HepG2 (cell line): ENCODE measurements around the gene IBA57. TPM values are rescaled to one million over a fixed set of nuclear protein-coding genes. Genes with fewer than 3 reads are reported as not detected.
A peak's percentile ranks its signal among the peaks of the same experiment; 100 is the strongest.

Source experiments
- ATAC-seq: fragments of 200-7000 bp; cut with Tn5 transposase; 3 replicates; pipeline ENCODE4 v1.9.1; 2020; ENCODE audit warnings: mild to moderate bottlenecking, moderate library complexity
- BruUV-seq: library from RNA; stranded (reverse); fragments of 400-500 nt; replicated peaks from 2 replicates; lab custom pipeline; 2021; lab: Mats Ljungman, UMichigan
- CTCF ChIA-PET: fragments of 300-600 bp; formaldehyde crosslinking; extraction: SDS; loops from one replicate; lab custom pipeline; 2021; ENCODE audit warnings: low total read pairs, inconsistent platforms, low intra/inter-chr PET ratio; lab: Yijun Ruan, JAX
- POLR2A ChIA-PET: fragments of 350-600 bp; sonication (Branson Sonifier 250); formaldehyde crosslinking; loops from one replicate; lab custom pipeline; 2020; ENCODE audit warnings: antibody characterized with exemption, inconsistent platforms; lab: Yijun Ruan, JAX
- DNase-seq: peaks from one replicate; pipeline ENCODE4 v3.0.0-alpha.2; 2015; ENCODE audit warnings: low spot score
- FAIRE-seq: peaks from 3 replicates; lab custom pipeline; 2011; peaks lifted over from hg19 to GRCh38; lab: Jason Lieb, UNC
- H2AFZ ChIP-seq: one replicate; pipeline ENCODE4 v1.6.1; 2011; ENCODE audit warnings: low read length, inconsistent platforms
- H3K27ac ChIP-seq: fragments of 300-600 bp; 3 replicates; pipeline ENCODE4 v1.8.0; 2011; ENCODE audit warnings: mixed run types, mild to moderate bottlenecking, mixed read lengths, low read length, inconsistent platforms; ENCODE audit not compliant: insufficient read depth; ENCODE audit errors: extremely low read length
- H3K27me3 ChIP-seq, 2 experiments: fragments of 200-600 bp in 1 of 2; 2 replicates in 1 of 2; 3 replicates in 1 of 2; pipeline versions ENCODE4 v1.6.0 to v1.8.0; 2011; ENCODE audit warnings: low read length in 2 of 2, mild to moderate bottlenecking in 2 of 2, moderate library complexity in 2 of 2, inconsistent platforms in 1 of 2; ENCODE audit not compliant: insufficient read depth in 2 of 2, control insufficient read depth in 1 of 2
- H3K36me3 ChIP-seq, 2 experiments: fragments of 200-600 bp in 1 of 2; replicated peaks in 1 of 2; 2 replicates in 1 of 2; 3 replicates in 1 of 2; pipeline versions ENCODE4 v1.5.1 to v1.8.0; 2011; ENCODE audit warnings: low read length in 2 of 2, inconsistent platforms in 1 of 2; ENCODE audit not compliant: insufficient read depth in 2 of 2, control insufficient read depth in 1 of 2
- H3K4me1 ChIP-seq: 2 replicates; pipeline ENCODE4 v1.5.1; 2012; ENCODE audit warnings: low read length, inconsistent platforms; ENCODE audit not compliant: insufficient read depth
- H3K4me2 ChIP-seq: 2 replicates; pipeline ENCODE4 v1.6.0; 2011; ENCODE audit warnings: low read depth, low read length, inconsistent platforms
- H3K4me3 ChIP-seq, 3 experiments: fragments of 200-600 bp in 1 of 3; sonication (generic), shearing (Covaris generic) in 1 of 3; replicated peaks in 1 of 3; 2 replicates each; pipeline ENCODE4 v1.5.1; 2011 to 2016; ENCODE audit warnings: low read length in 3 of 3, inconsistent platforms in 2 of 3, low read depth in 2 of 3, mild to moderate bottlenecking in 2 of 3, control low read depth in 1 of 3, mixed read lengths in 1 of 3; ENCODE audit not compliant: insufficient read depth in 1 of 3
- H3K79me2 ChIP-seq: one replicate; pipeline ENCODE4 v1.6.1; 2011; ENCODE audit warnings: low read length, inconsistent platforms; ENCODE audit not compliant: insufficient read depth
- H3K9ac ChIP-seq: 2 replicates; pipeline ENCODE4 v1.6.0; 2011; ENCODE audit warnings: mild to moderate bottlenecking, low read depth, low read length, inconsistent platforms; ENCODE audit not compliant: insufficient read depth
- H3K9me3 ChIP-seq: 2 replicates; pipeline ENCODE4 v1.5.1; 2012; ENCODE audit warnings: mild to moderate bottlenecking, low read length
- H4K20me1 ChIP-seq: 2 replicates; pipeline ENCODE4 v1.6.0; 2011; ENCODE audit warnings: inconsistent platforms, mild to moderate bottlenecking, low read length, moderate library complexity; ENCODE audit not compliant: insufficient read depth
- BCLAF1 ChIP-seq: fragments of 450-650 bp; IDR thresholded peaks from 2 replicates; pipeline ENCODE4 v1.6.1; 2017; ENCODE audit warnings: mild to moderate bottlenecking
- FOXA3 ChIP-seq: IDR thresholded peaks from 2 replicates; pipeline ENCODE4 v1.6.1; 2016; ENCODE audit warnings: missing genetic modification reagents, missing compliant biosample characterization
- HDAC1 ChIP-seq: sonication (generic); formaldehyde crosslinking; IDR thresholded peaks from 2 replicates; pipeline ENCODE4 v1.5.1; 2020; ENCODE audit warnings: mild to moderate bottlenecking, missing genetic modification reagents
- HMG20B ChIP-seq: conservative IDR thresholded peaks from 2 replicates; pipeline ENCODE4 v1.6.1; 2016; ENCODE audit warnings: missing genetic modification reagents, missing compliant biosample characterization
- HNF1B ChIP-seq: sonication (generic); formaldehyde crosslinking; IDR thresholded peaks from 2 replicates; pipeline ENCODE4 v1.5.1; 2020; ENCODE audit warnings: mild to moderate bottlenecking, moderate library complexity, missing genetic modification reagents
- IKZF5 ChIP-seq: IDR thresholded peaks from 2 replicates; pipeline ENCODE4 v1.6.1; 2018; ENCODE audit warnings: missing genetic modification reagents, mild to moderate bottlenecking, missing compliant biosample characterization
- KDM5A ChIP-seq: fragments of 200-600 bp; sonication (generic); IDR thresholded peaks from 2 replicates; pipeline ENCODE4 v1.7.0; 2018; ENCODE audit warnings: antibody characterized with exemption, mild to moderate bottlenecking, low read length, borderline replicate concordance
- PAF1 ChIP-seq: IDR thresholded peaks from 2 replicates; pipeline ENCODE4 v1.6.1; 2016; ENCODE audit warnings: missing genetic modification reagents, missing compliant biosample characterization
- PAWR ChIP-seq: sonication (generic); formaldehyde crosslinking; IDR thresholded peaks from 2 replicates; pipeline ENCODE4 v1.4.0; 2020; ENCODE audit warnings: missing genetic modification reagents, mild to moderate bottlenecking, borderline replicate concordance
- RBFOX2 ChIP-seq: fragments of 200-400 bp; formaldehyde crosslinking; IDR thresholded peaks from 2 replicates; pipeline ENCODE4 v1.6.1; 2017; ENCODE audit warnings: low read depth, mild to moderate bottlenecking, low read length
- ZBTB38 ChIP-seq: sonication (generic); formaldehyde crosslinking; IDR thresholded peaks from 2 replicates; pipeline ENCODE4 v1.5.1; 2020; ENCODE audit warnings: mild to moderate bottlenecking, missing genetic modification reagents
- ZC3H13 ChIP-seq: sonication (generic); formaldehyde crosslinking; IDR thresholded peaks from 2 replicates; pipeline ENCODE4 v1.8.1; 2023; ENCODE audit warnings: mild to moderate bottlenecking, missing genetic modification reagents, moderate library complexity
- ZNF136 ChIP-seq: sonication (generic); formaldehyde crosslinking; IDR thresholded peaks from 2 replicates; pipeline ENCODE4 v1.8.1; 2022; ENCODE audit warnings: low read depth, mild to moderate bottlenecking, moderate library complexity, missing genetic modification reagents
- ZNF263 ChIP-seq: sonication (generic); formaldehyde crosslinking; IDR thresholded peaks from 2 replicates; pipeline ENCODE4 v1.4.0; 2020; ENCODE audit warnings: missing genetic modification reagents
- ZNF800 ChIP-seq: sonication (generic); formaldehyde crosslinking; IDR thresholded peaks from 2 replicates; pipeline ENCODE4 v1.4.0; 2020; ENCODE audit warnings: missing genetic modification reagents
- WGBS: methylation state at CpG from one replicate; pipeline ENCODE4 v1.1.6; 2017; ENCODE audit warnings: low lambda C conversion rate; 5-methylcytosine and 5-hydroxymethylcytosine counted together
- in situ Hi-C: cut with HindIII; loops from 2 replicates; pipeline ENCODE4 v1.10.0; 2017; ENCODE audit warnings: low pct_unique_long_range_greater_than_20kb; ENCODE audit not compliant: extremely low pct_ligation_motif_present
- intact Hi-C: fragments of 100-400 bp; cut with micrococcal nuclease; formaldehyde crosslinking; loops from one replicate; pipeline ENCODE4 v1.10.0; 2022; ENCODE audit not compliant: unreplicated experiment
- polyA plus RNA-seq, 8 experiments: library from polyadenylated mRNA; depleted of rRNA in 3 of 8; stranded (reverse) in 7 of 8; unstranded in 1 of 8; fragments of >200 nt; fragmentation: Illumina TruSeq in 4 of 8; extraction: Trizol in 4 of 8; gene quantifications; 2 replicates each; pipeline versions ENCODE4 v1.2.1 to v1.2.3, GENCODE V29; 2011 to 2016; ENCODE audit warnings: low read depth in 4 of 8, missing spikeins in 1 of 8, mixed read lengths in 1 of 8; ENCODE audit not compliant: insufficient read depth in 1 of 8
- total RNA-seq, 5 experiments: library from RNA; depleted of rRNA; stranded (reverse); fragments of >200 nt; fragmentation: Illumina TruSeq; extraction: Trizol; gene quantifications; 2 replicates each; pipeline ENCODE4 v1.2.3, GENCODE V29; 2016; ENCODE audit warnings: low read depth in 1 of 5

The IBA57 gene
- total and polyA plus RNA-seq, 2 of the 13 experiments (the other 11 are each of a cell fraction or from before 2014, with no cell fraction given): 2.3 to 10.2 TPM

DNA sequence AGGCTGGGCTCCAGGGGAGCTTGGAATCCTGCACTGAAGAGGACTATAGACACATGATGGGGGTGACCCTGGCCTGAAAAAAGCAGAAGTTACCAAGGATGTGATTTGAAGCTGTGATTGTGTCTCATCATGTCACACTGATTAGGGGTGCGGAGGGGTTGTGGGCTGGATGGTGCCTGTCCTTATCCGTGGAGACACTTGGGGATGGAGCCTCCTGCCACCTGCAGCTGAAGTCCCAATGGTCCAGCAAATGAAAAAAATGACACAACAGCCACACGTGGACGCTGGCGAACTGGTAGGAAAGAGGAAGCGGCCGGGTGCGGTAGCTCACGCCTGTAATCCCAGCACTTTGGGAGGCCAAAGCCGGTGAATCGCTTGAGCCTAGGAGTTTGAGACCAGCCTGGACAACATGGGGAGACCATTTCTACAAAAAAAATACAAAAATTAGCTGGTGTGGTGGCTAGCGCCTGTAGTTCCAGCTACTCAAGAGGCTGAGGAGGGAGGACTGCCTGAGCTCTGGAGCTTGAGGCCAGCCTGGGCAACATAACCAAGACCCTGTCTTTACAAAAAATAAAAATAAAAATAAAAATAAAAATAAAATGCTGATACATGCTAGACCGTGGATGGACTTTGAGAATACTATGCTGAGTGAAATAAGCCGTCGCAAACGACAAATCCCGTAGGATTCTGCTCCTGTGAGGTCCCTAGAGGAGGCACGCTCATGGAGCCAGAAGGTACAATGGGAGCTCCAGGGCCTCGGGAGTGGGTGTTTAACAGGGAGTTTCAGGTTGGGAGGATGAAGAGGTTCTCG, 838 bp upstream of the IBA57 start:
- POLR2A ChIA-PET: interaction anchor here (0.6 to 3.3 kb wide), 22 partner anchors 8 to 336 kb away, joined by 3 to 72 read pairs (median 6); partner anchors contain the start of genes ARF1, GJC2, GUK1 and MRPL55
- CTCF ChIA-PET: interaction anchor here (1.1 to 1.6 kb wide), 2 partner anchors 25 to 34 kb away, joined by 3 to 7 read pairs; partner anchors contain the start of gene GUK1
- peak overlapping the region; percentile 51 to 88 (median 84); a peak in 5 of 6 replicates for H3K4me3 ChIP-seq
- intact Hi-C loops (no loop called here), in situ Hi-C loops (no loop called here)
- no peaks in the 10 kb centered on the region for H4K20me1 ChIP-seq
- TSS peak; percentile 88 for BruUV-seq
- H3K36me3 ChIP-seq: no peaks in the 10 kb centered on the region
- H3K9me3 ChIP-seq: no peaks in the 10 kb centered on the region
- no peaks in the 10 kb centered on the region; a peak in 1 of 5 replicates for H3K27me3 ChIP-seq
- no peak overlapping the region for H2AFZ ChIP-seq
- peak overlapping the region; percentile 67 for H3K27ac ChIP-seq
- peak overlapping the region; percentile 99 for H3K4me2 ChIP-seq
- peaks cover 58% of the 10 kb centered on the region for H3K4me1 ChIP-seq
- H3K9ac ChIP-seq: peak overlapping the region; percentile 85
- peaks cover 5% of the 10 kb centered on the region for H3K79me2 ChIP-seq
- FAIRE-seq (no peak), ATAC-seq (peak; percentile 3), DNase-seq (no peak)
- 50% methylated on average over 20 of the region's 20 CpGs for WGBS
- TF ChIP-seq ZNF800 (CRISPR knock-in tag) (0 out of 2 replicates have a peak, but pooled peaks have one; percentile 7), ZNF136 (CRISPR knock-in tag) (0 out of 2 replicates have a peak, but pooled peaks have one; percentile 24), HDAC1 (CRISPR knock-in tag) (no peak), IKZF5 (CRISPR knock-in tag) (0 out of 2 replicates have a peak, but pooled peaks have one; percentile 9), BCLAF1 (no peak), ZBTB38 (peak; percentile 84), ZNF263 (CRISPR knock-in tag) (peak; percentile 41; the same call in 1 of the 2 replicates), RBFOX2 (no peak), HNF1B (CRISPR knock-in tag) (0 out of 2 replicates have a peak, but pooled peaks have one; percentile 48), FOXA3 (CRISPR knock-in tag) (0 out of 2 replicates have a peak, but pooled peaks have one; percentile 5), ZC3H13 (CRISPR knock-in tag) (0 out of 2 replicates have a peak, but pooled peaks have one; percentile 37), PAWR (CRISPR knock-in tag) (no peak), KDM5A (0 out of 2 replicates have a peak, but pooled peaks have one; percentile 7), PAF1 (CRISPR knock-in tag) (0 out of 2 replicates have a peak, but pooled peaks have one; percentile 31), HMG20B (CRISPR knock-in tag) (0 out of 2 replicates have a peak, but pooled peaks have one; percentile 40)
